ENCODE measurements around the gene ACAD11.
"Not testable (repeated sequence)": the region's sequence is repeated elsewhere in the genome, so short reads cannot be mapped to it uniquely, and the experiment has no call there.

DNA sequence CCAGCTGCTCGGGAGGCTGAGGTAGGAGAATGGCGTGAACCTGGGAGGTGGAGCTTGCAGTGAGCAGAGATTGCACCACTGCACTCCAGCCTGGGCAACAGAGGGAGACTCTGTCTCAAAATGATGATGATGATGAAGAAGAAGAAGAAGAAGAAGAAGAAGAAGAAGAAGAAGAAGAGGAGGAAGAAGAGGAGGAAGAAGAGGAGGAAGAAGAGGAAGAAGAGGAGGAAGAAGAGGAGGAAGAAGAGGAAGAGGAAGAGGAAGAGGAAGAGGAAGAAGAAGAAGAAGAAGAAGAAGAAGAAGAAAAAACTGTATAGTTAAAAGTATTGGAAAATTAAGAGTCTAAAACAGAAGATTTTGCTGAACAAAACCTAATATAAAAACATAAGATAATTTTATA lies 18.2 kb downstream of the ACAD11 start:
- TF ChIP-seq CTCF (conservative IDR thresholded peaks at IDR 0.05 in 1 of 2, IDR thresholded peaks at IDR 0.05 in 1 of 2; ENCODE audit: extremely low read depth in 1 of 2, insufficient read depth in 1 of 2, low read depth in 1 of 2, low read length in 2 of 2); EZH2 (IDR thresholded peaks at IDR 0.05; ENCODE audit: borderline replicate concordance, low read length): not testable (repeated sequence)

Measured in mammary epithelial cell (primary cell).